GM12878 (cell line): ENCODE measurements around the gene LRP4. TPM values are rescaled to one million over a fixed set of nuclear protein-coding genes. Genes with fewer than 3 reads are reported as not detected.

Experiments used
- ATF2 ChIP-seq: IDR thresholded peaks from 2 replicates; pipeline ENCODE4 v1.6.1; 2012; ENCODE audit warnings: low read length, inconsistent platforms
- BCL3 ChIP-seq: IDR thresholded peaks from 2 replicates; pipeline ENCODE4 v1.6.1; 2011; ENCODE audit warnings: borderline replicate concordance, low read depth, mild to moderate bottlenecking, moderate library complexity, low read length; ENCODE audit not compliant: insufficient read depth, poor library complexity, severe bottlenecking
- CHD1 ChIP-seq: IDR thresholded peaks from 2 replicates; pipeline ENCODE4 v1.6.1; 2012; ENCODE audit warnings: low read depth, low read length, improper control_type of control experiment
- CHD2 ChIP-seq: IDR thresholded peaks from 2 replicates; pipeline ENCODE4 v1.6.1; 2011; ENCODE audit warnings: low read depth, low read length, improper control_type of control experiment, borderline replicate concordance
- FOXK2 ChIP-seq: fragments of 450-650 bp; IDR thresholded peaks from 2 replicates; pipeline ENCODE4 v1.6.1; 2017; ENCODE audit warnings: mild to moderate bottlenecking, moderate library complexity
- FOXM1 ChIP-seq: IDR thresholded peaks from 2 replicates; pipeline ENCODE4 v1.6.1; 2012; ENCODE audit warnings: low read depth, mild to moderate bottlenecking, inconsistent platforms, low read length, moderate library complexity
- IKZF2 ChIP-seq, 2 experiments: fragments of 450-650 bp; IDR thresholded peaks; 2 replicates each; pipeline ENCODE4 v1.6.1; 2017; ENCODE audit warnings: mild to moderate bottlenecking in 2 of 2, moderate library complexity in 2 of 2
- PRDM15 ChIP-seq: fragments of 450-650 bp; formaldehyde crosslinking; IDR thresholded peaks from 2 replicates; pipeline ENCODE4 v1.4.0; 2020; ENCODE audit warnings: mild to moderate bottlenecking, moderate library complexity
- RFX5 ChIP-seq: IDR thresholded peaks from 2 replicates; pipeline ENCODE4 v1.6.1; 2011; ENCODE audit warnings: low read depth, low read length, improper control_type of control experiment
- ZNF622 ChIP-seq: fragments of 450-650 bp; IDR thresholded peaks from 2 replicates; pipeline ENCODE4 v1.6.1; 2017; ENCODE audit warnings: mild to moderate bottlenecking, inconsistent platforms
- ZSCAN29 ChIP-seq: fragments of 450-650 bp; IDR thresholded peaks from 2 replicates; pipeline ENCODE4 v1.6.1; 2017; ENCODE audit warnings: mild to moderate bottlenecking, moderate library complexity
- polyA plus RNA-seq, 11 experiments: library from polyadenylated mRNA; depleted of rRNA in 4 of 11; unstranded in 6 of 11; stranded (reverse) in 5 of 11; fragments of >200 nt; fragmentation: Nextera tagmentation in 4 of 11; fragmentation: Illumina TruSeq in 1 of 11; extraction: Ambion mirVana in 4 of 11; extraction: Trizol in 1 of 11; gene quantifications; 1 replicate in 1 of 11; 2 replicates in 10 of 11; pipeline versions ENCODE4 v1.2.1 to v1.2.3, GENCODE V29; 2011 to 2016; ENCODE audit warnings: inconsistent platforms in 2 of 11, missing spikeins in 2 of 11, low read depth in 1 of 11
- total RNA-seq, 4 experiments: library from RNA; depleted of rRNA in 3 of 4; stranded (reverse); fragments of >200 nt in 3 of 4; fragmentation: Illumina TruSeq in 1 of 4; extraction: Trizol in 1 of 4; gene quantifications; 2 replicates each; pipeline versions ENCODE4 v1.2.1 to v1.2.3, GENCODE V29; 2013 to 2021
- TF ChIP-seq, protein P1 (sequence below): IDR thresholded peaks from 2 replicates; pipeline ENCODE4 v1.6.1; 2012; ENCODE audit warnings: mild to moderate bottlenecking, low read depth, low read length
- TF ChIP-seq, protein P2 (sequence below): fragments of 450-650 bp; IDR thresholded peaks from 2 replicates; pipeline ENCODE4 v1.6.1; 2016; ENCODE audit warnings: mild to moderate bottlenecking
- TF ChIP-seq, protein P3 (sequence below), 3 experiments: IDR thresholded peaks in 2 of 3; conservative IDR thresholded peaks in 1 of 3; 2 replicates each; pipeline ENCODE4 v1.5.1; 2011; ENCODE audit warnings: low read depth in 3 of 3, low read length in 3 of 3, mild to moderate bottlenecking in 3 of 3, control low read depth in 2 of 3, moderate library complexity in 2 of 3, inconsistent platforms in 1 of 3, mixed read lengths in 1 of 3; ENCODE audit not compliant: control insufficient read depth in 2 of 3, insufficient read depth in 1 of 3; ENCODE audit errors: extremely low read depth in 1 of 3

The LRP4 gene
- total and polyA plus RNA-seq, 10 of the 15 experiments (the other 5 are each of a cell fraction or from before 2014, with no cell fraction given) = under 0.01 to 0.06 (median 0.03) TPM; not detected in 6

GRCh38 chr11:46948378-46949131 is 30.2 kb upstream of the LRP4 start (continued):
- TF ChIP-seq, protein P1, sequence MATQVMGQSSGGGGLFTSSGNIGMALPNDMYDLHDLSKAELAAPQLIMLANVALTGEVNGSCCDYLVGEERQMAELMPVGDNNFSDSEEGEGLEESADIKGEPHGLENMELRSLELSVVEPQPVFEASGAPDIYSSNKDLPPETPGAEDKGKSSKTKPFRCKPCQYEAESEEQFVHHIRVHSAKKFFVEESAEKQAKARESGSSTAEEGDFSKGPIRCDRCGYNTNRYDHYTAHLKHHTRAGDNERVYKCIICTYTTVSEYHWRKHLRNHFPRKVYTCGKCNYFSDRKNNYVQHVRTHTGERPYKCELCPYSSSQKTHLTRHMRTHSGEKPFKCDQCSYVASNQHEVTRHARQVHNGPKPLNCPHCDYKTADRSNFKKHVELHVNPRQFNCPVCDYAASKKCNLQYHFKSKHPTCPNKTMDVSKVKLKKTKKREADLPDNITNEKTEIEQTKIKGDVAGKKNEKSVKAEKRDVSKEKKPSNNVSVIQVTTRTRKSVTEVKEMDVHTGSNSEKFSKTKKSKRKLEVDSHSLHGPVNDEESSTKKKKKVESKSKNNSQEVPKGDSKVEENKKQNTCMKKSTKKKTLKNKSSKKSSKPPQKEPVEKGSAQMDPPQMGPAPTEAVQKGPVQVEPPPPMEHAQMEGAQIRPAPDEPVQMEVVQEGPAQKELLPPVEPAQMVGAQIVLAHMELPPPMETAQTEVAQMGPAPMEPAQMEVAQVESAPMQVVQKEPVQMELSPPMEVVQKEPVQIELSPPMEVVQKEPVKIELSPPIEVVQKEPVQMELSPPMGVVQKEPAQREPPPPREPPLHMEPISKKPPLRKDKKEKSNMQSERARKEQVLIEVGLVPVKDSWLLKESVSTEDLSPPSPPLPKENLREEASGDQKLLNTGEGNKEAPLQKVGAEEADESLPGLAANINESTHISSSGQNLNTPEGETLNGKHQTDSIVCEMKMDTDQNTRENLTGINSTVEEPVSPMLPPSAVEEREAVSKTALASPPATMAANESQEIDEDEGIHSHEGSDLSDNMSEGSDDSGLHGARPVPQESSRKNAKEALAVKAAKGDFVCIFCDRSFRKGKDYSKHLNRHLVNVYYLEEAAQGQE = no peak
- TF ChIP-seq, protein P2, sequence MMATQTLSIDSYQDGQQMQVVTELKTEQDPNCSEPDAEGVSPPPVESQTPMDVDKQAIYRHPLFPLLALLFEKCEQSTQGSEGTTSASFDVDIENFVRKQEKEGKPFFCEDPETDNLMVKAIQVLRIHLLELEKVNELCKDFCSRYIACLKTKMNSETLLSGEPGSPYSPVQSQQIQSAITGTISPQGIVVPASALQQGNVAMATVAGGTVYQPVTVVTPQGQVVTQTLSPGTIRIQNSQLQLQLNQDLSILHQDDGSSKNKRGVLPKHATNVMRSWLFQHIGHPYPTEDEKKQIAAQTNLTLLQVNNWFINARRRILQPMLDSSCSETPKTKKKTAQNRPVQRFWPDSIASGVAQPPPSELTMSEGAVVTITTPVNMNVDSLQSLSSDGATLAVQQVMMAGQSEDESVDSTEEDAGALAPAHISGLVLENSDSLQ = no peak
- no peak for TF ChIP-seq IKZF2 (IDR thresholded peaks at IDR 0.05)
- no peak for TF ChIP-seq RFX5
- no peak for TF ChIP-seq ZNF622
- no peak for TF ChIP-seq FOXM1
- TF ChIP-seq BCL3 = no peak
- TF ChIP-seq ZSCAN29 = no peak
- TF ChIP-seq CHD1 = no peak
- TF ChIP-seq CHD2 = no peak
- TF ChIP-seq ATF2 = no peak
- no peak for TF ChIP-seq PRDM15 (CRISPR knock-in tag)
- TF ChIP-seq, protein P3, sequence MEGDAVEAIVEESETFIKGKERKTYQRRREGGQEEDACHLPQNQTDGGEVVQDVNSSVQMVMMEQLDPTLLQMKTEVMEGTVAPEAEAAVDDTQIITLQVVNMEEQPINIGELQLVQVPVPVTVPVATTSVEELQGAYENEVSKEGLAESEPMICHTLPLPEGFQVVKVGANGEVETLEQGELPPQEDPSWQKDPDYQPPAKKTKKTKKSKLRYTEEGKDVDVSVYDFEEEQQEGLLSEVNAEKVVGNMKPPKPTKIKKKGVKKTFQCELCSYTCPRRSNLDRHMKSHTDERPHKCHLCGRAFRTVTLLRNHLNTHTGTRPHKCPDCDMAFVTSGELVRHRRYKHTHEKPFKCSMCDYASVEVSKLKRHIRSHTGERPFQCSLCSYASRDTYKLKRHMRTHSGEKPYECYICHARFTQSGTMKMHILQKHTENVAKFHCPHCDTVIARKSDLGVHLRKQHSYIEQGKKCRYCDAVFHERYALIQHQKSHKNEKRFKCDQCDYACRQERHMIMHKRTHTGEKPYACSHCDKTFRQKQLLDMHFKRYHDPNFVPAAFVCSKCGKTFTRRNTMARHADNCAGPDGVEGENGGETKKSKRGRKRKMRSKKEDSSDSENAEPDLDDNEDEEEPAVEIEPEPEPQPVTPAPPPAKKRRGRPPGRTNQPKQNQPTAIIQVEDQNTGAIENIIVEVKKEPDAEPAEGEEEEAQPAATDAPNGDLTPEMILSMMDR (IDR thresholded peaks at IDR 0.05 in 2 of 3, conservative IDR thresholded peaks at IDR 0.05 in 1 of 3; ENCODE audit: control insufficient read depth in 2 of 3, extremely low read depth in 1 of 3, insufficient read depth in 1 of 3, low read depth in 3 of 3, low read length in 3 of 3) = no peak
- no peak for TF ChIP-seq FOXK2
